Stimulated activated CD8-positive, alpha-beta memory T cell treated with anti-CD3 and anti-CD28 coated beads, Interleukin-4, amount 100 ng/mL, for 1 hour (primary cell): ENCODE measurements around the gene PROSER3.
"Not testable (repeated sequence)": the region's sequence is repeated elsewhere in the genome, so short reads cannot be mapped to it uniquely, and the experiment has no call there.

Source experiments
- DNase-seq, 2 donors: peaks; one replicate each; pipeline ENCODE4 v3.0.0-alpha.2; 2020; ENCODE audit warnings: low read depth in 2 of 2, low spot score in 1 of 2

Gene PROSER3

DNA sequence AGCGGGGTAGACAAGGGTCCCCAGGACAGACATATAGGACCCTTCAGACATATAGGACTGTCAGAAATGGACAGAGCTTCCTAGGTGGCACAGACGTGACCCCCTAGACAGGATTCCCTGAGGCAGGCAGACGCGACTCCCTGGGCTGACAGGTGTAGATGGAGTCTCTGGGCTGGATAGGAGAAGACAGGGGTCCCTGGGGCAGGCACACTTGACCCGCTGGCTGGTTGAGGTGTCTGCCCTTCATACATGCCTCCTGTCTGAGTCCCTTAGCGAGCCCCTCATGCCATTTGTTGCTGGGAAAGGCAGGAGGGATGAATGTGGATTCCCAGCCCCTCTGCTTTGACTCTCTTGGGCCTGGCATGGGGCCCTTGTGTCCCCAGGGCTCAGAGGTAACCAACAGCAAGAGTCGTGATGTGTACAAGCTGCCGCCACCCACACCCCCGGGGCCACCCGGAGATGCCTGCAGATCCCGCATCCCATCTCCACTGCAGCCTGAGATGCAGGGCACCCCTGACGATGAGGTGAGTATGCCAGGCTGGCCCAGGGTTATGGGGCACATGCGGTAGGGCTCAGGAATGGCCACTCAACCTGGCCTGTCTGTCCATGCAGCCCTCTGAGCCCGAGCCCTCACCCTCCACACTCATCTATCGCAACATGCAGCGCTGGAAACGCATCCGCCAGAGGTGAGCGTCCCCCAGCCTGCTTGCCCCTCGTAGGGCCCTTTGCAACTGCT is 4.2 kb upstream of the PROSER3 start:
- no peak for DNase-seq

- no peak for DNase-seq
Observed at GRCh38 chr19:35754370-35755130, 3.4 kb upstream of the PROSER3 start.

GRCh38 chr19:35755131-35755549 is 2.8 kb upstream of the PROSER3 start:
- no peak for DNase-seq

DNA sequence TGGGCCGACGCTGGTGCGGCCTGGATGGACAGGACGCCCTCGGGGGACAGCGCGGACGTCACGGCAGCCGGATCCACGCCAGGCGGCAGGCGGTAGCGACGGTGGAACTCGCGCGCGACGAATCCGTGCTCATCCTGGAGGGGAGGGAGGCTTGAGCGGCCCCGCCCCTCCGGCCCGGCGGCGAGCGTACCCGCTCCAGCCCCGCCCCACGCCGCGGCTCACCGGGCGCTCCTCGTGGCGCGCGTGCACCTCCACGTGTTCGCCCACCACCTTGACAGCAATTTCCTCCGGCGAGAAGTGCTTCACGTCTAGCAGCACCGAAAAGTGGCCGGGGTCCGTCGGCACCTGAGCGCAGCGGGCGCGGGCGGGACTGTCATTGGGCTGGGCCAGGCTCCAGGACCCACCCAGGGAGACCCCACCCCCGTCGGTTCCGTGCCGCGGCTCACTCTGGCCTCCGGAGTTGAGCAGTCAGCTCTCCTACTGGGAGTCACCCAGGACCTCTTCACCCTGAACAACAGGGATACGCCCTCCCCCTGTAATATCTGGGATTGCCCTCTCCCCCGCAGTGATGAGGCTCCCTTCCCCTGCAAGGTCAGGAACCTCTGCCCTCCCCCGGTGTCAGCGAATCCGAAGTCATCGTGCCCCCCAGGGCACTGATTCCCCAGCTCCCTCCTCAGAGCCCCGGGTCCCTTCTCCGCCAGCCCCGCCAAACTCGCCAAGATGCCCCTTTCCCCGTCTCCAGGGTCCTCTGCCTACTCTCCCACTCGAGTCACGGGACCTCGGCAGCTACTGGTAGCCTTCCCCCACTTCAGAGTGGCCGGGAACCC is 2.2 kb upstream of the PROSER3 start:
- no peak for DNase-seq

- no peak for DNase-seq
Observed at GRCh38 chr19:35756377-35757230, 1.4 kb upstream of the PROSER3 start, which contains the start of gene HSPB6. TSS of gene HSPB6 (minus strand) at chr19:35757029. CDS start at chr19:35757008, 21 bp downstream.

DNA sequence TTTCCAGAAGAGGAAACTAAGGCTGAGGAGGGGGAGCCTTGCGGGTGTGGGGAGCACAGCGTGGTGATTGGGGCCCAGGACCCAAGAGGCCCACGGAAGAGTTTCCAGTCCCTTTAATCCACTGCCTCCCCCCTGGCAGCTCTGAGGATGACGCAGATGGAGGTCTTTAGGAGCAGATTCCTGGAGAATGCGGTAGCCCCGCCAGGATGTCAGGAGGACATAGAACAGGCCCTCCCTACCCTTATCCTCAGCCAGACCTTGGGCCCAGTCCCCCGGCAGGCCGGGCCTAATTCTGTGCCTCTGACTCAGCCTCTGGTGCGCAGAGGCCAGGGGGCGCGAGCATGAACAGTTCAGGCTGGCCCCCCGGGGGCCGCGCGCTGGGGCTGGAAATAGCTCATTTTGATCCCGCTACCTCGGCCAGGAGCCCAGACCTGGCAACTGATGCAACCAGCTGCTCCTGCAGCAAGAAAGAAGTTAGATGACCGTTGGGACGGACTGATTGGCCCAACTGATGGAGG is 686 bp upstream of the PROSER3 start:
- no peak for DNase-seq

DNA sequence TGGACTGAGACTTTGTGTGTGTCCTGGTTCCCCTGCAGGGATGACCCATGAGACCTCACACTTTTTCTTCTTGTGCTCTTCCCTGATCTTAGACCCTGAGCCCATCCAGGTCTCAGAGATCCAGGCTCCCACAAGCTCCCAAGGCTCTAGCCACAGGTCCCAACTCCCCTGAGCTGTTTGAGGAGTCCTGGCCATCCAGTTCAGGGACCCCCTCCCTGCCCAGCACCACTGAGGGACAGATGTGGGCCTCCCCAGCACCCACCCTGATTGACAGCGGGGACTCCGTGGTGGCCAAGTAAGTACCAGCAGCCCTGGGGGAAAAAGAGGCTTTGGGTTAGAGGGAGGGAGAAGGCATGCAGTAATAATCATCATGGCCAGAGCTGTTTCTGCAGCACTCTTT is 1.7 kb downstream of the PROSER3 start:
- no peak for DNase-seq

DNA sequence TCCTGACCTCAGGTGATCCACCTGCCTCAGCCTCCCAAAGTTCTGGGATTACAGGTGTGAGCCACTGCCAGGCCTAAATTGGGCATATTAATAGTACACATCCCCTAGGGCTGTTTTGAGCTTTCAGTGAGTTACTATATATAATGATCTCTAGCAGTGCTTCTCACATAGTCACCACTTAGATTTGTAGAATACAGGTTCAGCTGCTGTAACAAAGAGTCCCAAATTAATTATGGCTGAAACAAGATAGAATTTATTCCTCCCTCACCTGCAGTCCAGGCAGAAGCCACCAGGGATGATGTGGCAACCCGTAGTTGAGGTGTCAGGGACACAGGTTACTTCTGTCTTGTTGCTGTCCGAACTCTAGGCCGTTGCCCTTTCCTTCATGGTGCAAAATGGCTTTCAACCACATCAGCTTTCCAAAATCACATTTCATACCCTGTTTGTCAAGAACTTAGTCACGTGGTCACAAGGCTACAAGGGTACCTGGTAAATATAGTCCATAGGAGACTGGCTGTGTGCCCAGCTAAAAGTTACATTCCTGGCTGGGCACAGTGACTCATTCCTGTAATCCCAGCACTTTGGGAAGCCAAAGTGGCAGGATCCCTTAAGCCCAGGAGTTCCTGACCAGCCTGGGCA is 2.9 kb downstream of the PROSER3 start:
- DNase-seq: no peak

DNA sequence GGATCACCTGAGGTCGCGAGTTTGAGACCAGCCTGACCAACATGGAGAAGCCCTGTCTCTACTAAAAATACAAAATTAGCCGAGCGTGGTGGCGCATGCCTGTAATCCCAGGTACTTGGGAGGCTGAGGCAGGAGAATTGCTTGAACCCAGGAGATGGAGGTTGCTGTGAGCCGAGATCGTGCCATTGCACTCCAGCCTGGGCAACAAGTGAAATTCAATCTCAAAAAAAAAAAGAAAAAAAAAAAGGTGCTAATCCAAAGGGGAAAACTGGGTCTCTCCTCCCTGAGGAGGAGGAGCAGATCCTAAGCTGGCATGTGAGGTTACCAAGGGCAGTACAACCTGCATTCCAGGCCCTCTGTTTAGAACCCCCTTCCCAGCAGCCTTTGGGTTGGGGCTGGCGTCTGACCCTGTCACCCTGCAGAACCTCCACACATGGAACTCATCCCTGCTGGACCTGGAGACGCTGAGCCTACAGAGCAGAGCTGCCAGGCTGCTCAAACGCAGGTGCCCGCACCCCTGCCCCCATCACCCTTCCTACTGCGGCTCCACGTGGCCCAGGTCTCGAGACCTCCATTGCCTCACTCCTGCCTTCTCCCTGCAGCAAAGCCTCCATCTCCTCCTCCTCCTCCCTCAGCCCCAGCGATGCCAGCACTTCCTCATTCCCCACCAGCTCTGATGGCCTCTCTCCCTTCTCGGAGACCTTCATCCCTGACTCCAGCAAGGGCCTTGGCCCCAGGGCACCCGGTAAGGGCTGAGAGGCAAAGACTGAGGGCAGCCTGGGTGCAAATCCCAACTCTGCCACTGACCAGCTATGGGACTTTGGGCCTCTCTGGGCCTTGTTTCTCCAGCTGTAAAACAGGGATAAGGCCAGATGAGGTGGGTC is 6.7 kb downstream of the PROSER3 start:
- no peak for DNase-seq

DNA sequence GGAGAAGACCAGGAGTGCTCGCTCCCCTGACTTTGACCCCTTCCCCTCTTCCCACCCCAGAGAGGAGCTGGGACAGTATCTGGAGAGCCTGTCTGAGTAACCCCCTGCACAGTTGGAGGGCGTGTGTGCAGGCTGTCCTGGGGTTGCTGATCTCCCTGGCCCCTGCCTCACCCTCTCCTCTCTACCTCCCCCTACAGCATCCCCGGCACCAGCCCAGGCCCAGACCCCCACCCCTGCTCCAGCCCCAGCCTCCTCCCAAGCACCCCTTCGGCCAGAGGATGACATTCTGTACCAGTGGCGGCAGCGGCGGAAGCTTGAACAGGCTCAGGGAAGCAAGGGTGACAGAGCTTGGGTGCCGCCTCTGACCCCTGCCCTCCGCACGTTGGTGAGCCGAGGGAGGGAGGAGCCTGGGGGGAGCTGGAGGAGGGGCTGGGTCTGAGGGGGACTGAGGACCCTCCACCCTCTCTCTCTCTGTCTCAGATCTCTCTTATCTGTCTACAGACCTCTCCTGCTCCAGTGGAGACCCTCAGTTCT is 8.7 kb downstream of the PROSER3 start:
- DNase-seq: no peak

DNA sequence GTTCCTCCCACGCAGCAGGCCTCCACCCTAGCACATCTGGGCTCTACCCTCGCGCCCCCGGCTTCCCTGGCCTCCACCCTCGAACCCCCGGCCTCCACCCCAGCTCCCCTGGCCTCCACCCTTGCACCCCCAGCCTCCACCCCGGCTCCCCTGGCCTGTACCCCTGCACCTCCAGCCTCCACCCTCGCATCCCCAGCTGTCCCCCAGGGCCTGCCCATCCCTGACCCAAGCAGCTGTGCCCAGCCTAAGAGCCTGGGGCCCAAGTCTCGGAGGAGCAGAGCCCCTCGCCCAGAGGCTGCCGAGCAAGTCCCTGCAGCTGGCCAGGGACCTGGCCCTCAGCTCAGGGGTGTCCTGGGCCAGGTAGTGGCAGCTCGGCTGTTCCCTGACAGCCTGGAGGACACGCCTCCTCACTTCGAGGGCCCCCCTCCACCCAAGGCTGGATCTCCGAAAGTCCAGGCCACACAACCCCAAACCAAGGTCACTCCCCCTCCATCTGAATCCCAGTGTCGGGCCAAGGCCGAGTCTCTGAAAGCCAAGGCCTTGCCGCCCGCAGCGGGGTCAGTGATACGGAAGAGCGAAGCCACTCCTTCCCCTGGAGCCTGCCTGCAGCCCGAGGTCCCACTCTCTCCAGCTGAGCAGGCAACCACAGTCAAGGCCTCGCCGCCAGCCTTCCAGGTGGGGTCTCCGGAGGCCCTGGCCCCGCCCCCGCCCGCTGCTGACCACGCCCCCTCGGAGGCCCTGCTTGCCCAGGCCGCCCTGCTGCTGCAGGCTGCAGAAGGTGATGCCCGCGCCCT is 9.5 kb downstream of the PROSER3 start:
- no peak for DNase-seq

DNA sequence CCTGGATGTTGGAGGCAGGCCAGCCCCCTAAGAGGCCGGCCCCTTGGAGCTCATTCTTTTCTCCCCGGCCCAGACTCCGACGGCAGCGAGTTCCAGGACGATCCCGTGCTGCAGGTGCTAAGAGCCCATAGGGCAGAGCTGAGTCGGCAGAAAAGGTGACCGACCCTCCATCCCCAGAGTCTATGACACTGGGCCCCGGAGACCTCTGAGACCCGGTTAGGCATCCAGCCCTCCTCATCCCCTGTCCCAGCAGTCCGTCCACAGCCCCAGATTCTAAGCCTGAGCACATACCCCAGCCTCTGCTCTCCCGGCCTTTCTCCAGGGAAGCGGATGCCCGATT is 10.1 kb downstream of the PROSER3 start:
- no peak for DNase-seq

GRCh38 chr19:35772362-35772761 is 14.4 kb downstream of the PROSER3 start:
- DNase-seq: not testable (repeated sequence)

DNA sequence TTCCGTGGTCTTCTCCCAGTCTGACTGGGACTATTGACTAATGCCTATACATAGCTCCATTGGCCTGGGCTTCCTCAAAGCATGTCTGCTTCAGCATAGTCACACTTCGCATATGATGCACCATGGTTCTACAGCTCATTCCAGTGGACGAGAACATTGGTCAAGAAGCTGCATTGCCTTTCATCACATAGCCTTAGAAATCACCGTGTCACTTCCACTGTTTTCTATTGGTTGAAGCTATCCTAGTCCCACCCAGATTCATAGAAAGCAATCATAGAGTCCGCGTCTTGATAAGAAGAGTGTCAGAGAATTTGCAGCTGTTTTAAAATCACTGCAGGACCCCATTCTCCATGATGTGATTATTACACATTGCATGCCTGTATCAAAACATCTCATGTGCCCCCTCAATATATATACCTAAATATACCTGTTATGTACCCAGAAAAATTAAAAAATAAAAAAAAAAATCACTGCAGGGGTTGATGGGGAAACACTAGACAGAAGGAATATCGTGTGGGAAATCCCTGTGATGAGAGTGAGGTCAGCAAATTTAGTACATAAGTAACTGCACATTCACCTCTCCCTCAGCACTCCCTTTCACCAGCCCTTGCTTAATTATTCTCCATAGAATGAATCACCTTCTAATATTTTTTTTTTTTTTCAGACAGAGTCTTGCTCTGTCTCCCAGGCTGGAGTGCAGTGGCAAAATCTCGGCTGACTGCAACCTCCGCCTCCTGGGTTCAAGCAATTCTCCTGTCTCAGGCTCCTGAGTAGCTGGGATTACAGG is 15.2 kb downstream of the PROSER3 start:
- DNase-seq: no peak

DNA sequence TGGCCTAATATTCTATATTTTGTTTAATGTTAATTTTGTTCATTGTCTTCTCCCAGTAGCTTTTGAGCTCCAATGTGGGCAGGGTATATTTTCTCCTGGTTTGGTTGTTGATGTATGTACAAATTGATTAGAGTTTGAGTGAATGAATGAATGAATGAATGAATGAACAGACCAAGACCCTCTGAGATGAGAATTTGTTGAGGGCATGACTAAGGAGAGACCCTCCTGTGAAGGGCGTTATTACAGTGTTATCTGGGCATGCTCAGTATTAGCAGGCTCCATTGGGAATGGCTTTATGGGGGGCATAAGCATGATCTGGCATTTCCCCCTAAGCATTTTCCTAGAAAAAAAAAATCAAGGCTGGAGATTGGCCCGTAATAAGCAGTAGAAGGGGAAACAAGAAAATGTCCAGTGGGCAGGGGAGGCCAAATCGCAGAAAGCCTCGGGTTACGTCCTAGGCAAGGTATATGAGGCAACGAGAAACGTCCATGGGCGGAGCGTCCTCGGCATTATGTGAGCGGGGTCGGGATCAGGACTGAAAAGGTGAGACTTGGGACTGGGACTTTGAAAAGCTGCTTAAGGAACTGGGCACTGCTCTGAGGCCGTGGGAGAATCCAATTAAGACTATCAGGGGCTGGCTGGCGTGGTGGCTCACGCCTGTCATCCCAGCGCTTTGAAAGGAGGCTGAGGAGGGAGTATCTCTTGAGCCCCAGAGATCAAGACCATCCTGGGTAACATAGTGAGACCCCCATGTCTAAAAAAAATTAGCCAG is 16.5 kb downstream of the PROSER3 start:
- no peak for DNase-seq

DNA sequence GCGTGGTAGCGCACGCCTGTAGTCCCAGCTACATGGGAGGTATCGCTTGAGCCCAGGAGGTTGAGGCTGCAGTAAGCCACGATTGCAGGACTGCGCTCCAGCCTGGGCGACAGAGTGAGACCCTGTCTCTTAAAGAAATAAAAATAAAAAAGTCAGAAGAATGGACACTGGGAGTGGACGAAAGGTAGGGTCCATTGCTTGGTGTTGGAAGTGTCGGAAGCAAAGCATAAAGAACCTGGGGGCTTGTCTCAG is 17.0 kb downstream of the PROSER3 start:
- DNase-seq: no peak
